Neural progenitor cell (in vitro differentiated cells): ENCODE data around the gene OCA2.

ENCODE experiments used
- CTCF ChIP-seq: fragments of 200-600 bp; sonication (generic); IDR thresholded peaks from 2 replicates; pipeline ENCODE4 v1.5.1; 2017; ENCODE audit warnings: antibody characterized with exemption, mild to moderate bottlenecking
- EZH2 ChIP-seq: fragments of 200-600 bp; sonication (generic); IDR thresholded peaks from 2 replicates; pipeline ENCODE4 v1.6.1; 2017; ENCODE audit warnings: antibody characterized with exemption, mild to moderate bottlenecking, moderate library complexity
- EZH2phosphoT487 ChIP-seq: fragments of 200-600 bp; sonication (generic); IDR thresholded peaks from 2 replicates; pipeline ENCODE4 v1.6.1; 2017; ENCODE audit warnings: antibody characterized with exemption

GRCh38 chr15:27869697-27870281 is 229.3 kb downstream of the OCA2 start:
- TF ChIP-seq CTCF (no peak), EZH2phosphoT487 (no peak), EZH2 (no peak)
